GM15510 (cell line): ENCODE measurements around the gene FIBCD1.

ENCODE experiments used
- POLR2A ChIP-seq: IDR thresholded peaks from 3 replicates; pipeline ENCODE4 v1.6.1; 2011; ENCODE audit warnings: borderline replicate concordance; ENCODE audit not compliant: insufficient read length; ENCODE audit errors: extremely low read depth

FIBCD1 gene

DNA sequence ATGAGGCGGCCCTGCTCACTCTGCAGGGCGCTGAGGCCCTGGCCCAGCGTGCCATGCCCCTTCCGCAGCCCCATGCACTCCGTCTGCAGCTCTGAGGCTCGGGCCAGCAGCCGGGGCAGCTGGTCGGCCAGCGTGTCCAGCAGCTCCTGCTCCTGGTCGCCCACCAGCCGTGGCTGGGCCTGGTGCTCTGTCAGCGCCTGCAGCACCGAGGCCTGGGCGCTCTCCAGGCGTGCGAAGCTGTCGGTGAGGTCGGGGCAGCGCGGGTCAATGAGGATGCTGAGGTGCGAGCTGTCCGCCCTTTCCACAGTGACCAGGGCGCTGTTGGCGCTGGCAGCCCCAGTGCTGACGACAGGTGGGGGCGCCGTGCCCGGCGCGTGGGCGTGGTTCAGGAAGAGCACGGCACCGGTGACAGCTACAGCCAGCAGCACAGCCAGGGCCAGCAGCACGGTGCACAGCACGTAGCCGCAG, 9.4 kb downstream of the FIBCD1 start:
- TF ChIP-seq POLR2A, result no peak

DNA sequence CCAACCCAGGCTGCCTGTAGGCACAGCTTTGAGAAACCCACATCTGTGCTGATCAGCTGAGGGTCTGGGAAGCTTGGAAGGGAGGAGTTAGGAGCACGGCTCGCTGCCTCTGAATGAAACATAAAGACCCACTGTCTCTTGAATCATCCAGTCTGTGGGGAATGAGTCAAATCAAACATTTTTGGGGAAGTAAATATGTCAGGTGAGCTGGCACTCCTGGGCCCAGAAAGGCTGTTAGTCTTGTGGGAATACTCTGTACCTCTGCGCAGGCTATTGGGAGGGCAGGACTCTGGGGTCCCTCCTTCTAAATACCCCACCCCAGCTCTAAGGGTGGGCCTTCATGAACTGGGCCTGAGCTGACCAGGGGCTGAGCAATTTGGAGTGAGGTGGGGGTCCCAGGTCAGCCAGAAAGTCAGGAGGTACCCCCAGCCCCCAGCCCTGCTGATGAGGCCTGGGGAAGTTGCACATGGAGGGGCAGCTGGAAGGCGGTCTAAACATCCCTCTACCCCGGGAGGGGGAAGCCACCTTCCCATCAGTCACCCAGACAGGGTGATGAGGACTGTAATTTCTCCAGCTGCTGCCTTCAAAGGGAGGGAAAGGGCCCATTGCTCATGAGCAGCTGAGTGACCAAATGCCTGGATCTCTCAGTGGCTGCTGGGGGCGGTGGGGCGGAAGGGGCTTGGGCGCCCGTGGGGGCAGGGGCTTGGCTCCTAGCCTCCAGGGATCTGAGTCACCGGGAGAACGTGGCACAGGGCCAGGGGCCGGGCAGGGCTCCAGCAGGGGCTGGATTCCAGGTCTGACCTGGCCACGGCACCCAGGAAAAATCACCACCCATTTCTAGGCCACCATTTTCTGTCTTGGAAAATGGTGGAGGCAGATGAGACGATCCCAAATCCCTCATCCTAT, 10.8 kb downstream of the FIBCD1 start:
- no peak for TF ChIP-seq POLR2A

DNA sequence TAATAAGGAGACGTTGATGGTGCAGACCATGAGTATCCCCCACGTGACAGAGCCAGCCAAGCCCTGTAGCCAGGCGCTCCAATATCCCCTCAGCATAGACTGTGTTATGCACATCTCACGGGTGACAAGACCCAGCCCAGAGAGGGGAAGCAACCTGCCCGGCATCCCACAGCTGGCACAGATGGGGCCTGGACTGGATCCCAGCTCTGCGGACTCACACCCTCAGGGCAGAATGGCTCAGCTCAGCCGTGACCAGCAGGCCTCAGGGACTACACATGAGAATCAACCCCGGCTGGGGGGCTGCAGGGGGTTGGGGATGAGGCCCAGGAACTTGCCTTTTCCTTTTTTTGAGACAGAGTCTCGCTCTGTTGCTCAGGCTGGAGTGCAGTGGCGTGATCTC, 11.7 kb downstream of the FIBCD1 start:
- no peak for TF ChIP-seq POLR2A

DNA sequence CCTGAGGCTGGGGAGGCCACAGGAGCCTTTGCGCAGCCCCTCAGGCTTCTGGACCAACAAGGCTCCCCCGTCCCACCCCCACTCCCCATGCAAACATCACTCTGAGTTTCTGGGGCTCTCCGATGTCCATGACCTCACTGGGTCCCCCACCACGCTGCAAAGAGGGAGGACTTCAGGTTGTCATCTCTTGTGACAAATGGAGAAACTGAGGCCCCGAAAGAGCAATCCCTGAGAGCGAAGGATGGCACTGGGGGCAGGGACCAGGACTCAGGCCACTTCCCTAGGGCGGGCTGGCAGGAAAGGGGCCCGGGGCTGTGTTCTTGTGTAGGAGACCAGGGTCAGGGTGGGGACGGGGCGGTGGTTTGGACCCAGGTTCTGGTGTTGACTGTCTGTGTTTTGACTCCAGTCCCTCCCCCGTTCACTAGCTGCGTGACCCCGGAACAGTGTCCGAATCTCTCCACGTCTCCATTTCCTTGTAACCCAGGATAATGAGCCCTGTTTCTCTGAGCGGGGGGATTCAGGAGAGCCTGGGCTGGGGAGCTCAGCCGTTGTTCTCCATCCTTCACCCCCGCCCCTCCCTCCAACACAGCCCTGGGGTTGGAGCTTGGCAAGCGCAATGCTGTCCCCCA, 13.9 kb downstream of the FIBCD1 start:
- TF ChIP-seq POLR2A, result no peak

DNA sequence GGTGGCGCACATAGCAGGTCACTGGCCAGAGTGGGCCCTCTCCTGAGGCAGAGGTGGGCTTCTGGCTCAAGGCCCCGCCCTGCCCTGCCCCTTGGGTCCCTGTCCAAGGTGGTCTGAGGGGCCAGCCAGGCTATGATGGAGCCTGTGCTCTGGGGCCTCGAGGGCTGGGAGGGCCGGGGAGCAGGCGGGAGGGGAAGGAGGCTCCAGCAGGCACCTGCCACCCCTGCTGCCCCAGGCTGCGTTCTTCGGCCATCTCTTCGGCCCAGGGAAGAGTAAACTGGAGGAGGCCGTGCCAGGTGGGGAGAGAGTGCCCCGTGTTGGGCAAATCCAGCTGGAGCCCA, 14.6 kb downstream of the FIBCD1 start:
- TF ChIP-seq POLR2A, result no peak

DNA sequence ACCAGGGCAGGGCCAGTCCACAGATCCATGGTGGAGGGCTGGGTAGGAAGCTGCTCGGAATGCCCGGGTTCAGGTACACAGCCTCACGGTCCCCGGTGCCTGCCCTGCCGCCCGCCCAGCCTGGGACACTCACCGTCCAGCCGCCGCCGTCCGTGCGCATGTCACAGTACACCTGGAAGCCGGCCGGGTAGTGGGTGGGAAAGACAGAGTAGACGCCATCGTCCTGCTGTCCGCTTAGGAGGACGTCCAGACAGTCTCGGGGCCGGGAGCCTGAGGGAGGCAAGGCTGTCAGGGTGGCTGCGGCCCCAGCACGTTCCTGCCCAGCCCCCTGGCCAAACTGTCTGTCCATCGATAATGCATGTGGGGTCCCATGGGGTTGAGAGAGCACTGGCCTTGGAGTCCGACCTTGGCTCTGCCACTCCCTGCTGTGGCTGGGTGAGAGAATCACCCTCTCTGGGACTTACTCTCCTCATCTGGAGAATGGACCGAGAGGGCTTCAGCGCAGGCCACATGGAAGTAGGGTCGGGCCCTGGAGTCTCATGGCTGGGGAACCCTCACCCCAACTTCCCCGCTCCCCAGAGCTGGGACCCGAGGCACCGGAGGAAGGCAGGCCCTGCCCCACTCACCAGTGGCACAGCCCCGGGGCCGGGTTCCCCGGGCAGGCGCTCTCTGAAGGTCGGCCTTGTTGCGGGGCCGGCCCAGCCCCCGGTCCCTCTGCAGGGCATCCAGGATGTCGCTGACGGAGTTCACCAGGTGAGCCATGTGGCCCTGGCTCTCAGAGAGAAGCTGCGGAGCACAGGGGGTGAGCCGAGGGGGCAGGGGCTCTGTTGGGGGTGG, 15.2 kb downstream of the FIBCD1 start:
- TF ChIP-seq POLR2A, result no peak

DNA sequence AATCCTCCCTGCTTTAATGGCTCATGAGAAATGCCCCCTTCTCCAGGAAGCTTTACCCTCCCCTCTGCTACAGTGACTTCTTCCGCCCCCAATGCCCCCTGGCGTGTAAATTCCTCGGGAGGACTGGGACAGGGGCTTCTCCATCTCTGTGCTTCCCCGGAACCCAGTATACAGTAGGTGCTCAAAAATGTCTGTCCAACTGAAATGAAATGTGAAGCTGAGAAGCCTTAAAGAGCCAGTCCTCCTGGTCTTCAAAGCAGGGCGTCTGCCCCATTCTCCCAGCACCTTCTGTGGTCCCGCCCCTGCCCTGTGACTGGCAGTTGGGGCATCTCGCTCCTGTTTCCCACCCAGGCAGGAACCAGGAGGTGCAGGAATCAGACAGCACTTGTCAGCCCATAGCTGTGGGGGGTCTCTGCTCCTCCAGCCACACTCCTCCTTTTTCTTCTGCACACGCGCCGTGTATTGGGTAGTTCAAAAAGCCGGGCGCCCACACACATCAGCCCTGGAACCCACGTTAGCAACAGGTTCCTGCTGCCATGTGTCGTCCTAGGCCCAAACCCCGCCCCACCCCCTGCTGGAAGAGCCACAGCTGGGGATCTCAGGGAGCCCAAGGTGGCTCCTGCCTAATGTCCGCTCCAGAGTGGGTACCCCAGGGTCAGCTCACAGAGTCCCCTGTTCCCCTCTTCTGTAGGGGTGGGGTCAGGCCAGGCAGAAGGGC, 16.0 kb downstream of the FIBCD1 start:
- no peak for TF ChIP-seq POLR2A

DNA sequence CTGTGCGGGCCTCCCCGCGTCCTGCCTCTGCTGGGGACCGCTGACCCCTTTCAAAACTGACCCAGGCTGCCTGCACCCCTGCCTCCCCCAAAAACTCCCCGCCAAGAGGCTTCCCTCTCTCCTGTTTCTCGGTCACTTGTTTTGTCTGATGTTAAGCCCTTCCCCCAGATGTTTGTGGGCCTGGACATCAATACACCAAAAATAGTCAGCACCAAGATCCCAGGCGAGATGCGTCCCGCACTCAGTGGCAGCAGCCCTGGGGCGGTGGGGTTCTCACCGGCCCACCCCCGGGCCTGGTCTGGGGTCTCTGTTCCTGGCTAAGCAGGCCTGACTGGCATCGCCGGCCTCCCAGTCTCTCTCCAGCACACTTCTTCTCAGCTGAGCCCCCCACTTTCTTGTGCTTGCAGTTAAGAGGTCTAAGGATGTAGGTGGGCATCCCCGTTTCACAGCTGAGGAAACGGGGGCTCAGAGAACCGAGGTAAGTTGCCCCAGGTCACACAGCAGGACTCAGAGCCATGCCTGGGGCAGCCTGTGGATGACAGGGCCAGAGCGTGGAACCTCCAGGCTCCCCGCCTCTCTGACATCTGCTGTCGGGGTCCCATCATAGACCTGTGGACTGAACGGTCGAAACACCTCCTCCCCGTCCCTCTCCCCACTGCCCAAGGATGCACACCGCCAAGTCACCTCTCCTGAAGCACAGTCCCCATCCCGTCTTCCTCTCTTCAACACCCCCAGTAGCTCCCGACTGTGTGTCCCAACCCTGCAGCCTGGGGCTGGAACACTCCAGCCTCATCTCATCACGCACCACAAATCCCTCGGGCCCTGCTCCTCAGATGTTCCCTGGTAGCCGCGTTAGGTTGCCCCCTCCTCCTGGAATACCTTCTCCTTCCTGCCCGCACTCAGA, 16.8 kb downstream of the FIBCD1 start:
- TF ChIP-seq POLR2A, result no peak

DNA sequence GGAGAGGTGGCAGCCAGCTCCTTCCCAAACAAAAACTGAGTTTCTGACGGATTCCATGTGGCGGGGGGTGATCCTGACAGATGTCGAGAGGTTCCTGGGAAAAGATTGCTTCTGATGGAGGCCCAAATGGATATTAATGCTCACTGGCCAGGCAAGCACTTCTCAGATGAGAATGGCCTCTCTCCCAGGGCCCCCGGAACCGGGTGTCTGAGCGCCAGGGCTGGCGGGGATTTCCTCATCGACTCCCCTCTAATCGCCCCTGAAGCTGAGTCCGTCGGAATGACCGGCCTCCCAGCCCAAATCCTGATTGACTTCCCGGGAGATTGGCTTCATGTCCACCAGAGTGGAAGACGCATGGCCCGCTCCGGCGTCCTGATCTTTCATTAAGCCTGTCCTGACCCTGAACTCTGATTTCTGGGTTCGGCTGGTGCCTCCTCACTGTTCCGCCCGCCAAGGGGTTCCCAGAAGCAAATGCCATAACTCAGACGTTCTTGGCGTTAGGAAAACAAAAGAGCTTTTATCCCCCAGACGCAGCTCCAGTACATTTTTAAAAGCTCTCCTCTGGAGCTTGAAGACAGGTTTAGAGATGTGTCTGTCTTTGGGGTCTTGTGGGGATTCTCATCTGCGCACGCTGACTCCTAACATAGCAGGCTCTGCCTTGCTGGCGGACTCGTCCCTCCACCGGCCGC, 17.6 kb downstream of the FIBCD1 start:
- TF ChIP-seq POLR2A, result no peak

DNA sequence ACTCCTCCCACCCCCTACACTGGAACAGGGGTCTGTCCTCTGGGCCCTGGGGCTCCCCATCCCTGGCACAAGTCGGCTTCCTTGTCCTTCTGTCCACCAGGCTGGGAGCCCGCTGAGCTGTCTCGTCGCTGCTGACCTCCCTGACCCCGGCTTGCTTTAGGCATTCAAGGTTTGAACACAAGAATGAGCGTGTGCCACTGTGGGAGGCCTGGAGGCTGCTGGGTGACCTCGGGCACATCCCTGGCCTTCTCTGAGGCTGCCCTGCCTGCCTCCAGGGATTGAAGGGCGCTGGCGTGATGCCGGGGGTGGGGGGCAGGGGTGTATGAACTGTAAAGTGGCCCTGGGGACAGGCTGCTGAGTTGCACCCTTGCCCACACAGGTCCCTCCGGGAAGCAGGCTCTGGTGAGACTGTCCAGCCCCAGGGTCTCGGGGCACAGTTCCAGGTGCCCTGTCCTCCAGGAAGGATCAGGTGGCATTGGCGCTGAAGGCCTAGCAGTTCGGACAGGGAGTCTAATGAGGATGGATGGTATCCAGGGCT, 18.2 kb downstream of the FIBCD1 start:
- no peak for TF ChIP-seq POLR2A

DNA sequence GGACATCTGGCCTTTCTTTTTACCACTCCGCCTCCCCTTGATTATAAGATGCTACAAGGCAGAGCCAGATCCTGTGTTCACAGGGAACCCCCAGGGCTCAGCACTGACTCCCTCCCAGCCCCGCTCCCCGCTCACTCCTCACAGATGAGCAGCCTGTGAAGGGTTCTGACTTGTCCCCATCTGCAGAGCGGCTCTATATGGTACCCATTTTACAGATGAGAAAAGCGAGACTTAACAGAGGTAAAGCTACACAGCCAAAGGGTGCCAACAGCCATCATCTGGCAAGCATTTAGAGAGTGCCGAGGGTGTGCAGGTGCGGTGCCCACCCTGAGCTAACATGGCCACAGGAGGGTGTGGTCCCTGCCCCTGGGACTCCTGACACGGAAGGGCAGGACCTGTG, 18.8 kb downstream of the FIBCD1 start:
- TF ChIP-seq POLR2A, result no peak

DNA sequence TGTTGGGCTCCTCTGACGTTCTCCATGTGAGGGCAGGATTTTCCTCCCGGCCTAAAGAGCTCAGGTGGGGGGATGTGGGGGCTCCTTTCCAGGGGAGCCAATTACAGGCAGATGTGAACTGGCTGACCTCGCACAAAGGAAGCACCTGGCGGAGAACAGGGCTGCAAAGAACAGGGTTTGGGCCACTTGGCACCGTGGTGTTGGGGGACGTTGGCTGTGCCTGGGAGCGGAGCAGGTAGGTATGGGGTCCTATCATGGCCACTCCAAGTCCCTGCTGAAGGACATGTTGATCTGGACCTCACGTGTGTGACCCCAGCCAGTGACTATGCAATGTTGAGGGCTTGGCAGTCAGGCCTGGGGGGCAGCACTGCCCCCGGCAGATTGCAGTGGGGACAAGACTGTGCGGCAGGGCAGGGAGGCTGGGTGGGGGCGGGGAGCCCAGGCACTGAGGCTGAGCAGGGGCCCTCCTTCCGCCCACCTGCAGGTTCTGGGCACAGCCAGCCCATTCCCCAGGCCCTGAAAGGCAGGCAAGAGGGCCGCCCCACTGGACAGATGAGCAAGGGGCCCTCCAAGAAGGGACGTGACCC, 19.4 kb downstream of the FIBCD1 start:
- TF ChIP-seq POLR2A, result no peak
